MM.1S (cell line): ENCODE data around the gene FHIT.

ENCODE experiments used
- DNase-seq: peaks from one replicate; pipeline ENCODE4 v3.0.0-alpha.2; 2015
- H2AFZ ChIP-seq: fragments of 300-600 bp; sonication (generic); 2 replicates; pipeline ENCODE4 v1.6.0; 2016; ENCODE audit warnings: antibody characterized with exemption, low read length
- H3F3A ChIP-seq: fragments of 300-600 bp; sonication (generic); 2 replicates; pipeline ENCODE4 v1.6.1; 2016; ENCODE audit warnings: mild to moderate bottlenecking, antibody characterized with exemption, low read length, moderate library complexity, mixed read lengths; ENCODE audit not compliant: insufficient read depth
- H3K27ac ChIP-seq: fragments of 300-600 bp; sonication (generic); 2 replicates; pipeline ENCODE4 v1.5.1; 2016; ENCODE audit warnings: mild to moderate bottlenecking, low read length
- H3K27me3 ChIP-seq: fragments of 300-600 bp; sonication (generic); replicated peaks from 2 replicates; pipeline ENCODE4 v1.6.0; 2016; ENCODE audit warnings: low read length; ENCODE audit not compliant: insufficient read depth
- H3K36me3 ChIP-seq: fragments of 300-600 bp; sonication (generic); replicated peaks from 2 replicates; pipeline ENCODE4 v1.6.1; 2016; ENCODE audit warnings: mild to moderate bottlenecking, low read length, mixed read lengths; ENCODE audit not compliant: insufficient read depth
- H3K4me1 ChIP-seq: fragments of 300-600 bp; sonication (generic); 2 replicates; pipeline ENCODE4 v1.6.1; 2016; ENCODE audit warnings: low read length, mixed read lengths
- H3K4me2 ChIP-seq: fragments of 300-600 bp; sonication (generic); 2 replicates; pipeline ENCODE4 v1.6.0; 2016; ENCODE audit warnings: low read depth, low read length
- H3K4me3 ChIP-seq: fragments of 300-600 bp; sonication (generic); 2 replicates; pipeline ENCODE4 v1.5.1; 2016; ENCODE audit warnings: low read length, mixed read lengths
- H3K79me2 ChIP-seq: fragments of 300-600 bp; sonication (generic); 2 replicates; pipeline ENCODE4 v1.6.1; 2016; ENCODE audit warnings: mixed run types, low read length, mixed read lengths
- H3K9ac ChIP-seq: fragments of 300-600 bp; sonication (generic); 2 replicates; pipeline ENCODE4 v1.6.1; 2016; ENCODE audit warnings: low read length, mixed read lengths
- H3K9me2 ChIP-seq: fragments of 300-600 bp; sonication (generic); replicated peaks from 2 replicates; pipeline ENCODE4 v1.6.1; 2016; ENCODE audit warnings: mild to moderate bottlenecking, low read length, mixed read lengths; ENCODE audit not compliant: insufficient read depth
- H3K9me3 ChIP-seq: fragments of 300-600 bp; sonication (generic); replicated peaks from 2 replicates; pipeline ENCODE4 v1.6.1; 2016; ENCODE audit warnings: mild to moderate bottlenecking, low read length, mixed read lengths; ENCODE audit not compliant: insufficient read depth
- H4K20me1 ChIP-seq: fragments of 300-600 bp; sonication (generic); 2 replicates; pipeline ENCODE4 v1.6.1; 2016; ENCODE audit warnings: mild to moderate bottlenecking, low read length, moderate library complexity, mixed read lengths; ENCODE audit not compliant: insufficient read depth
- CTCF ChIP-seq: fragments of 300-600 bp; sonication (generic); IDR thresholded peaks from 2 replicates; pipeline ENCODE4 v1.5.1; 2016; ENCODE audit warnings: antibody characterized with exemption, low read length, mixed read lengths
- EZH2 ChIP-seq: fragments of 300-600 bp; sonication (generic); optimal IDR thresholded peaks from 2 replicates; pipeline ENCODE3; 2017; ENCODE audit warnings: low read depth, mild to moderate bottlenecking, antibody characterized with exemption, low read length, mixed read lengths
- EZH2phosphoT487 ChIP-seq: fragments of 300-600 bp; sonication (generic); IDR thresholded peaks from 2 replicates; pipeline ENCODE4 v1.6.1; 2018; ENCODE audit warnings: antibody characterized with exemption, low read length

The FHIT gene

DNA sequence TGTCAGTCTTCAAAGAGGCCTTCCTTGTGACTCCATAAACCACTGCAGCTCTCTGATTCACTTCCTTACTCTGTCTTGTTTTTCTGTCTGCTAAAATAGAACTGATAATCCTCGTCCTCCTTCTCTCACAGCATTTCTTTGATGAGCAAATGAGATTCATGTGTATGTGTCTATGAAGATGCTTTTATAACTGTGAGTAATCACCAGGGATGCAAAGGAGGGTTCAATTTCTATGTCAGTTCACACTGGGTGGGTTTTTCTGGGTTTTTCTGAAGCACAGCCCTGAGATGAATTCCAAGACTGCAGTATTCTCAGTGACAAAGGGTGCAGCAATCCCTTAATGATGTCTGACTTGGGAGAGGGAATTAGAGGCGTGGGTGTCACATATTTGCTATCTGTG, 1454.8 kb downstream of the FHIT start:
- no peak overlapping the region for H2AFZ ChIP-seq
- no peaks in the 10 kb centered on the region for H3K9me3 ChIP-seq
- no peak overlapping the region for H3K4me2 ChIP-seq
- no peak overlapping the region for H3K27ac ChIP-seq
- no peaks in the 10 kb centered on the region for H3K79me2 ChIP-seq
- no peaks in the 10 kb centered on the region for H3K36me3 ChIP-seq
- no peak overlapping the region for H3K9ac ChIP-seq
- no peaks in the 10 kb centered on the region for H3F3A ChIP-seq
- no peak overlapping the region for H3K4me3 ChIP-seq
- no peak for DNase-seq
- no peaks in the 10 kb centered on the region for H4K20me1 ChIP-seq
- TF ChIP-seq EZH2phosphoT487 (no peak), EZH2 (no peak), CTCF (no peak)
- H3K27me3 ChIP-seq, result no peaks in the 10 kb centered on the region
- no peaks in the 10 kb centered on the region for H3K9me2 ChIP-seq
- no peaks in the 10 kb centered on the region for H3K4me1 ChIP-seq

- Histone ChIP-seq H3F3A (no peaks in the 10 kb centered on the region), H3K79me2 (no peaks in the 10 kb centered on the region), H3K9ac (no peak overlapping the region), H3K27me3 (no peaks in the 10 kb centered on the region), H3K36me3 (no peaks in the 10 kb centered on the region), H3K9me3 (no peaks in the 10 kb centered on the region), H2AFZ (no peak overlapping the region), H3K4me2 (no peak overlapping the region), H3K9me2 (no peaks in the 10 kb centered on the region), H4K20me1 (no peaks in the 10 kb centered on the region), H3K4me1 (no peaks in the 10 kb centered on the region), H3K4me3 (no peak overlapping the region), H3K27ac (no peak overlapping the region)
- TF ChIP-seq CTCF (no peak), EZH2 (no peak), EZH2phosphoT487 (no peak)
- DNase-seq, result no peak
Measured at GRCh38 chr3:59795756-59796155, 1455.5 kb downstream of the FHIT start.

GRCh38 chr3:59793976-59794375, 1457.3 kb downstream of the FHIT start:
- no peak for DNase-seq
- no peaks in the 10 kb centered on the region for H3K9me3 ChIP-seq
- no peaks in the 10 kb centered on the region for H3K79me2 ChIP-seq
- H3K9me2 ChIP-seq, result no peaks in the 10 kb centered on the region
- H3K9ac ChIP-seq, result no peak overlapping the region
- TF ChIP-seq EZH2 (no peak), CTCF (no peak), EZH2phosphoT487 (no peak)
- no peak overlapping the region for H2AFZ ChIP-seq
- H3K27ac ChIP-seq, result no peak overlapping the region
- no peaks in the 10 kb centered on the region for H3K4me1 ChIP-seq
- H3K27me3 ChIP-seq, result no peaks in the 10 kb centered on the region
- H3K4me3 ChIP-seq, result no peak overlapping the region
- no peaks in the 10 kb centered on the region for H3K36me3 ChIP-seq
- no peaks in the 10 kb centered on the region for H3F3A ChIP-seq
- no peaks in the 10 kb centered on the region for H4K20me1 ChIP-seq
- no peak overlapping the region for H3K4me2 ChIP-seq
